AG04450 (cell line): Measurements from ENCODE around the gene SNAPIN. TPM values are rescaled to one million over a fixed set of nuclear protein-coding genes. Genes with fewer than 3 reads are reported as not detected.

ENCODE experiments used
- CTCF ChIA-PET: fragments of 300-600, 350-600 bp; formaldehyde crosslinking; extraction: SDS; loops from one replicate; lab custom pipeline; 2022; ENCODE audit warnings: antibody characterized with exemption, inconsistent platforms; lab: Charles Lee
- POLR2A ChIA-PET: fragments of 350-600 bp; formaldehyde crosslinking; extraction: SDS; loops from one replicate; lab custom pipeline; 2021; ENCODE audit warnings: antibody characterized with exemption, inconsistent platforms; lab: Yijun Ruan, JAX
- DNase-seq: peaks from one replicate; pipeline ENCODE4 v3.0.0-alpha.2; 2011; ENCODE audit warnings: low read depth, low spot score
- H3K27ac ChIP-seq: one replicate; pipeline ENCODE4 v1.5.1; 2012; ENCODE audit warnings: low read depth, low read length, control low read depth
- H3K27me3 ChIP-seq: one replicate; pipeline ENCODE4 v1.6.0; 2012; ENCODE audit warnings: low read length; ENCODE audit not compliant: control insufficient read depth, insufficient read depth
- H3K4me3 ChIP-seq: 2 replicates; pipeline ENCODE4 v1.5.1; 2011; ENCODE audit warnings: mild to moderate bottlenecking, low read depth, low read length, control low read depth
- H3K9me3 ChIP-seq: 2 replicates; pipeline ENCODE4 v1.5.1; 2012; ENCODE audit warnings: low read length; ENCODE audit not compliant: control insufficient read depth, insufficient read depth
- CTCF ChIP-seq: IDR thresholded peaks from 2 replicates; pipeline ENCODE4 v1.5.1; 2011; ENCODE audit warnings: low read depth, low read length, control low read depth, inconsistent platforms
- polyA plus RNA-seq: library from polyadenylated mRNA; depleted of rRNA; stranded (reverse); fragments of >200 nt; gene quantifications from 2 replicates; pipeline ENCODE4 v1.2.3, GENCODE V29; 2011

Gene SNAPIN
- polyA plus RNA-seq, 1 experiment, result 56.8 TPM

GRCh38 chr1:153623101-153623500, 35.4 kb upstream of the SNAPIN start:
- no peak for TF ChIP-seq CTCF
- DNase-seq, result no peak
- ChIA-PET POLR2A (interaction anchor here (1.2 kb wide), 1 partner anchor 10 kb away, joined by 7 read pairs; the partner anchor contains the start of gene S100A16), CTCF (interaction anchor here (0.7 to 1.0 kb wide), 3 partner anchors 45 to 113 kb away, joined by 3 to 5 read pairs (median 4); no protein-coding TSS in a partner anchor)
- Histone ChIP-seq H3K27me3 (no peaks in the 10 kb centered on the region), H3K4me3 (no peak overlapping the region), H3K9me3 (no peaks in the 10 kb centered on the region; the same call in 1 of the 2 replicates), H3K27ac (no peak overlapping the region)

GRCh38 chr1:153624965-153625611, 33.4 kb upstream of the SNAPIN start:
- CTCF ChIA-PET, result interaction anchor here (3.7 kb wide), 1 partner anchor 55 kb away, joined by 57 read pairs; no protein-coding TSS in a partner anchor
- Histone ChIP-seq H3K4me3 (no peak overlapping the region), H3K9me3 (no peaks in the 10 kb centered on the region; the same call in 1 of the 2 replicates), H3K27ac (no peak overlapping the region), H3K27me3 (no peaks in the 10 kb centered on the region)
- no peak for DNase-seq
- TF ChIP-seq CTCF, result no peak
- POLR2A ChIA-PET, result no interaction called here

- ChIA-PET CTCF (interaction anchor here (1.1 to 3.7 kb wide), 13 partner anchors 7 to 132 kb away, joined by 4 to 80 read pairs (median 10); partner anchors contain the start of genes S100A14, S100A16 and S100A6), POLR2A (interaction anchor here (0.6 to 3.4 kb wide), 16 partner anchors 9 to 364 kb away, joined by 3 to 46 read pairs (median 8); partner anchors contain the start of genes RPS27, S100A14, S100A16 and S100A6)
- DNase-seq, result no peak
- no peak for TF ChIP-seq CTCF
- peak overlapping the region; percentile 92 for H3K27ac ChIP-seq
- H3K4me3 ChIP-seq, result peak overlapping the region; percentile 80
- no peaks in the 10 kb centered on the region for H3K27me3 ChIP-seq
- H3K9me3 ChIP-seq, result no peaks in the 10 kb centered on the region
These were observed 32.0 kb upstream of the SNAPIN start for GRCh38 chr1:153626477-153626903.

GRCh38 chr1:153626904-153627714, 31.4 kb upstream of the SNAPIN start, which contains the start of gene S100A13:
Gene S100A13, minus strand, starts transcription at chr1:153627505. Its CDS starts 1,033 bp downstream, at chr1:153626472.
- peak; percentile 92 for DNase-seq
- no peaks in the 10 kb centered on the region for H3K9me3 ChIP-seq
- H3K27me3 ChIP-seq, result no peaks in the 10 kb centered on the region
- CTCF ChIA-PET, result interaction anchor here (0.6 to 3.7 kb wide), 32 partner anchors 8 to 295 kb away, joined by 3 to 80 read pairs (median 6); partner anchors contain the start of genes S100A14, S100A16, S100A6 and SNAPIN
- peak; percentile 78 for TF ChIP-seq CTCF
- H3K4me3 ChIP-seq, result peak within 1 kb of the TSS; percentile 80
- peak within 1 kb of the TSS; percentile 92 for H3K27ac ChIP-seq
- POLR2A ChIA-PET, result interaction anchor here (0.5 to 3.4 kb wide), 31 partner anchors 8 to 367 kb away, joined by 3 to 46 read pairs (median 4); partner anchors contain the start of genes RPS27, S100A14, S100A16 and S100A6
